ENCODE data around the gene KRT2.

KRT2 gene

GRCh38 chr12:52600071-52600470 is 51.9 kb downstream of the KRT2 start:
- DNase-seq (ENCODE audit: low spot score) = no peak

GRCh38 chr12:52598966-52599365 is 53.0 kb downstream of the KRT2 start:
- DNase-seq (ENCODE audit: low spot score) = no peak

Measured in SK-N-DZ (cell line).